Panc1 (cell line): ENCODE measurements around the gene CDC25B.

Experiments
- SIN3A ChIP-seq: IDR thresholded peaks from 2 replicates; pipeline ENCODE4 v1.6.1; 2012; ENCODE audit warnings: low read depth, mild to moderate bottlenecking, low read length, moderate library complexity, borderline replicate concordance; ENCODE audit not compliant: insufficient read depth
- TCF7L2 ChIP-seq: IDR thresholded peaks from 2 replicates; pipeline ENCODE4 v1.6.1; 2011; ENCODE audit warnings: mild to moderate bottlenecking, low read depth, low read length, inconsistent platforms
- TF ChIP-seq, protein P1 (sequence below): fragments of 450-650 bp; IDR thresholded peaks from 2 replicates; pipeline ENCODE4 v1.5.1; 2017; ENCODE audit warnings: mild to moderate bottlenecking

DNA sequence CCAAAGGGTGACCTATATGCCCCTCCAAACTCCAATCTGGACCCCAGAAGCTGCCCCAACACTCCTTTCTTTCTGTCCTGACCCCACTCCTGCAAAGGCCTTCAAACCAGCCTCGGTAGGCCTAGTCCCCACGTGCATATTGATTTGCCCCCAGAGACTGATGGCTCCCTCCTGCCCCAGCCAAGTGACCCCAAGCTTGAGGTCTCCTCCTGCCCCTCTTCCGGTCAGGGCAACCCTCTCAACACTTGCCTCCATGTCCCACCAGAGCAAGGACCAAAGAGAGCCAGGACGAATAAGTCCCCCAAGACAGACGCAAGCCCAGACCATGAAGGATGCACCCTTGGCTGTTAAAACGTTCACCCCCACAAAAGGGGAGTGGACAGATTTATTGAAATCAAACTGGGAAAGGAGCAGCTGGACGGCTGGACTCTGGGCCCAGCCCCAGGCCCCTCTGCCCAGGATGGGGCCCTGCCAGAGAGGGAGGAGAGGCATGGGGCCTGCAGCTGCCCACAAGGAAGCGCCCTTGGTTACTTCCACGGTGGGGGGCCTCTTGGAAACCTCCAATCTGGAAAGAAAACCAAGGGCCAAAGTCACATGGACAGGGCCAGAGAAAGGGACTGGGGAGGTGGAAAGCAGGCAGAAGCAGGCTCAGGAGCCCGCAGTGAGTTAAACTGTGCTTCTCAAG, 12.5 kb upstream of the CDC25B start:
- TF ChIP-seq, protein P1, sequence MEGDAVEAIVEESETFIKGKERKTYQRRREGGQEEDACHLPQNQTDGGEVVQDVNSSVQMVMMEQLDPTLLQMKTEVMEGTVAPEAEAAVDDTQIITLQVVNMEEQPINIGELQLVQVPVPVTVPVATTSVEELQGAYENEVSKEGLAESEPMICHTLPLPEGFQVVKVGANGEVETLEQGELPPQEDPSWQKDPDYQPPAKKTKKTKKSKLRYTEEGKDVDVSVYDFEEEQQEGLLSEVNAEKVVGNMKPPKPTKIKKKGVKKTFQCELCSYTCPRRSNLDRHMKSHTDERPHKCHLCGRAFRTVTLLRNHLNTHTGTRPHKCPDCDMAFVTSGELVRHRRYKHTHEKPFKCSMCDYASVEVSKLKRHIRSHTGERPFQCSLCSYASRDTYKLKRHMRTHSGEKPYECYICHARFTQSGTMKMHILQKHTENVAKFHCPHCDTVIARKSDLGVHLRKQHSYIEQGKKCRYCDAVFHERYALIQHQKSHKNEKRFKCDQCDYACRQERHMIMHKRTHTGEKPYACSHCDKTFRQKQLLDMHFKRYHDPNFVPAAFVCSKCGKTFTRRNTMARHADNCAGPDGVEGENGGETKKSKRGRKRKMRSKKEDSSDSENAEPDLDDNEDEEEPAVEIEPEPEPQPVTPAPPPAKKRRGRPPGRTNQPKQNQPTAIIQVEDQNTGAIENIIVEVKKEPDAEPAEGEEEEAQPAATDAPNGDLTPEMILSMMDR, result no peak
- TF ChIP-seq SIN3A (no peak), TCF7L2 (no peak)
